Hypothalamus (tissue), 51 donors: ENCODE measurements around the gene PRKCZ.

Source experiments
- DNase-seq, 51 donors: peaks; one replicate each; lab custom pipeline; 2025; lab: John Stamatoyannopoulos, UW

Gene PRKCZ

DNA sequence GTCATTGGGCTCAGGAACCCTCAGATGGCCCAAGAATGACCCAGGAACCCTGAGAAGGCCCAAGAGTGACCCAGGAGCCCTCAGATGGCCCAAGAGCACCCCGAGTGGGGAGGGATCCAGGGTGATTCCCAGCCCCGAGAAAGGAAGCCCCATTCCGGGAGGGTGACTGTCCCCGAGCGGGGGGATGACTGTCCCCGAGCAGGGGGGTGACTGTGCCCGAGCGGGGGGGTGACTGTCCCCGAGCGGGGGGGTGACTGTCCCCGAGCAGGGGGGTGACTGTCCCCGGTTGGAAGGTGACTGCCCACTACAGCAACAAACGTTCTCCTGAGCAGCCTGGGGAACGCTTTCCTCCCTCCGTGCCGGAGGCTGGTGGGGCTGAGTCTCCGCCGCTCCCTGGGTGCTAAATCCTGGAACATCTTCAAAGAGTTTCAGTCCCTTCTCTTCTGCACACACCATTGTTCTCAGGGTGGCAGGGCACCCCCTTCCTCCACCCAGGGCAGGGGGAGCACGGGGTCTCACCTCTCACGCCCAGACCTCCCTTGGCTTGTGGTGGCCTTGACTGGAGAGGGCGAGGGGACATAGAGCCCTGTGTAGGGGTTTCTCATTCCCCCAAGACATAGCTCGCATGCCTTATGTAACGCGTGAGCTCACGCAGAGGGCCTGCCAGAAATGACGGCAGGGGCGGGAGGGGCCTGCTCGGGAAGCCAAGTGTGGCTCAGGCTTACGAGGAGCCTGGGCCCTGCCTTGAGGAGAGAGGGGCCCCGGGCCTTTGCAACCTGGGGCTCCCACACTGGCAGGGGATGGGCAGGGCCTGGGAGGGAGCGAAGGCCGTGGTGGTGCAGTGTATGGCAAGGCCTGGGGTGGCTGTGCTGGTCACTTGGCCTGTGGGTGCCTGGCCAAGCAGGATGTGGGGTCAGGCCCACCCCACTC lies 163.6 kb downstream of the PRKCZ start:
- DNase-seq, result peak in 27 of 51 donors; percentile 13 to 74 (median 40)

- DNase-seq, result peak in 30 of 51 donors; percentile 18 to 70 (median 52)
Observed at GRCh38 chr1:2214541-2215241, 164.5 kb downstream of the PRKCZ start.

- DNase-seq, result no peak
Observed at GRCh38 chr1:2215329-2215728, 165.1 kb downstream of the PRKCZ start.

GRCh38 chr1:2215909-2216766 lies 165.9 kb downstream of the PRKCZ start:
- no peak for DNase-seq

GRCh38 chr1:2216767-2217058 lies 166.5 kb downstream of the PRKCZ start:
- no peak for DNase-seq

- no peak for DNase-seq
Observed at GRCh38 chr1:2221271-2221670, 171.1 kb downstream of the PRKCZ start.

- no peak for DNase-seq
Observed at GRCh38 chr1:2224170-2224584, 174.0 kb downstream of the PRKCZ start.

GRCh38 chr1:2224631-2225428 lies 174.6 kb downstream of the PRKCZ start:
- no peak for DNase-seq

GRCh38 chr1:2226525-2227345 lies 176.5 kb downstream of the PRKCZ start:
- DNase-seq, result no peak

GRCh38 chr1:2227346-2228156 lies 177.3 kb downstream of the PRKCZ start:
- peak; percentile 50 to 98 (median 92) for DNase-seq

GRCh38 chr1:2228157-2228594 lies 178.0 kb downstream of the PRKCZ start, which contains the start of gene SKI:
SKI (plus strand) TSS chr1:2228319; CDS start chr1:2228767, 448 bp downstream.
- DNase-seq, result no peak

GRCh38 chr1:2228694-2229036 lies 178.5 kb downstream of the PRKCZ start:
- DNase-seq, result peak in 1 of 51 donors; percentile 69

DNA sequence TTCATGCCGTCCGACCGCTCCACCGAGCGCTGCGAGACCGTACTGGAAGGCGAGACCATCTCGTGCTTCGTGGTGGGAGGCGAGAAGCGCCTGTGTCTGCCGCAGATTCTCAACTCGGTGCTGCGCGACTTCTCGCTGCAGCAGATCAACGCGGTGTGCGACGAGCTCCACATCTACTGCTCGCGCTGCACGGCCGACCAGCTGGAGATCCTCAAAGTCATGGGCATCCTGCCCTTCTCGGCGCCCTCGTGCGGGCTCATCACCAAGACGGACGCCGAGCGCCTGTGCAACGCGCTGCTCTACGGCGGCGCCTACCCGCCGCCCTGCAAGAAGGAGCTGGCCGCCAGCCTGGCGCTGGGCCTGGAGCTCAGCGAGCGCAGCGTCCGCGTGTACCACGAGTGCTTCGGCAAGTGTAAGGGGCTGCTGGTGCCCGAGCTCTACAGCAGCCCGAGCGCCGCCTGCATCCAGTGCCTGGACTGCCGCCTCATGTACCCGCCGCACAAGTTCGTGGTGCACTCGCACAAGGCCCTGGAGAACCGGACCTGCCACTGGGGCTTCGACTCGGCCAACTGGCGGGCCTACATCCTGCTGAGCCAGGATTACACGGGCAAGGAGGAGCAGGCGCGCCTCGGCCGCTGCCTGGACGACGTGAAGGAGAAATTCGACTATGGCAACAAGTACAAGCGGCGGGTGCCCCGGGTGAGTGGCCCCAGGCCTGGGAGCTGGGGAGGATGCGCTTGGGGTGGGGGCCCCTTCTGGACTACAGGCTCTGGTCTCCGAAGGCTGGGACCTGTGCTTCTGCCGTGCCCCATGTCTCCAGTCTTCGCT lies 179.0 kb downstream of the PRKCZ start:
- DNase-seq, result peak in 44 of 51 donors; percentile 18 to 85 (median 66)

- DNase-seq, result peak in 32 of 51 donors; percentile 16 to 79 (median 56)
Observed at GRCh38 chr1:2229911-2230731, 179.9 kb downstream of the PRKCZ start.

DNA sequence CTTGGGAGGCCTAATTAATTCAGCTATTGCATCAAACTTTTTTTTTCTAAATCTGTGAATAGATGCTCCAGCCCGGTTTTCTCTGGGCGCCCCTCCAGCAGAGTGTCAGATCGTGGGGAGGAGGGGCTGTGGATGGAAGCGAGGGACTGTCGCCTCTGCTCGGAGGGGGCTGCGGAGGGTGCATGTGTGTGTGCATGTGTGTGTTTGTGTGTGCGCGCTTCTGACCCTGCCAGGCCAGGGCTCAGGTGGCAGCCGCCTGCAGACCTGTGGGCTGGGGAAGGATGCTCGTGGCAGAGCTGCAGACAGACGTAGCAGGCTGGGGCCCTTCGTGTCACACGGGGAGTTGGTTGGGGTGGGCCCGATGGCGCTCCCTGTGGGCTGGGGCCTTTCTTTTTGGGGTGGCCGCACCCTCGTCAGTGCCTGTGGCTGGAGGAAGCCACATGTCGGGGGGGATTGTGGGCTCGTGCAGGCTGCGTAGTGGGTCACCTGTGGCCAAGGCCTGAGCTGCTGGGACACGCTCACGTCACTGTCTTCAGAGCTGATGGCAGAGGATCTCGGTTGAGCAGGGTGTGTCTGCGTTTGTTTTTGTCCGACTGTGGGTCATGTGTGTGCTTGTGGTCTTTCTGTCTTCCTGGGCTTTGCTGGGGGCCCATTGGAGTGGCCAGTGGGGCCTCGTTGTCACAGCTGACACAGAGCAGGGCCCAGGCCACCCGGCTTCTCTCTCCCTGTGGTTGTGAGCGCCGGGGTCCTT lies 180.7 kb downstream of the PRKCZ start:
- DNase-seq, result peak in 37 of 51 donors; percentile 26 to 79 (median 61)
